GM03348 (cell line): ENCODE data around the gene RNF121.

Experiments
- DNase-seq: peaks from one replicate; pipeline ENCODE4 v3.0.0; 2012; ENCODE audit warnings: low spot score

Gene RNF121

DNA sequence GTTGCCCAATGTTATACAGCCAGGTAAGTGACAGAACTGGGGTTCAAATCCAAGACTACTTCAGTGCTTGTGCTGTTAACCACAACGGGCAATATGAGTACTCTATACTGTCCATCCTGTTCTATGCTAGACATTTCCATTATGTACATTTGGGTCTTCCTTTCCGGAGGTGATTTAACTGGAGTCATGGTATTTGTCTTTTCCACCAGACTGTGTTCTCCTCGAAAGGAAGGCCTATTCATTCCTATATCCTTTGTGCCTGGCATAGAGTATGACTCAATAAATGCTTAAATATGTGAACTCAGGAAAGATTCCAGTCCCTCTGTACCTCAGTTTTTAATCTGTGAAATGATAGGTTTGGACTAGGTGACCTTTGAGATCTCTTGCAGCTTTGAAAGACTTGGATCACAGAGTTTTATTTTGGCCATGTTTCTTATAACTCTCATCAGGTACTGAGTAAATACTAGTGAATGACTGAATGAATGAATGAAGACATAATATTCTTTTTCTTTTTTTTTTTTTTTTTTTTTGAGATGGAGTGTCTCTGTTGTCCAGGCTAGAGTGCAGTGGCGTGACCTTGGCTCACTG lies 6.6 kb downstream of the RNF121 start:
- DNase-seq = no peak

DNA sequence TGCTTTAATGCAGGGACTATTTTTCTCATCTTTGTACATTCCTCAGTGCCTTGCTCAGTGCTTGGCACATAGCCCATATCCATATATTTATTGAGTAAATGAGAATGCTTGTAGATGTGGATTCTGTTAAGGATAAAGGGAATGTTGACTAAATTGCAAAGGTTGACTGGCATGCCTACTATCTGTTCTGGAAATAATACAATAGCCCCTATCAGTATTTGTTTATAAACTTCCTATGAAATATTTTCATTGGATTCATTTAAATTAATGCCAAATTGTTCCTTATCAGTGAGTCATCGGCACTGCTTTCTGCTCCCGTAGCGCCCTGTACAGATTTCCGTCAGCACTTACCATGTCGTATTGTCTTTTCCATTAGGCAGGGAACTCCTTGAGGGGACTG lies 8.0 kb downstream of the RNF121 start:
- DNase-seq = no peak

DNA sequence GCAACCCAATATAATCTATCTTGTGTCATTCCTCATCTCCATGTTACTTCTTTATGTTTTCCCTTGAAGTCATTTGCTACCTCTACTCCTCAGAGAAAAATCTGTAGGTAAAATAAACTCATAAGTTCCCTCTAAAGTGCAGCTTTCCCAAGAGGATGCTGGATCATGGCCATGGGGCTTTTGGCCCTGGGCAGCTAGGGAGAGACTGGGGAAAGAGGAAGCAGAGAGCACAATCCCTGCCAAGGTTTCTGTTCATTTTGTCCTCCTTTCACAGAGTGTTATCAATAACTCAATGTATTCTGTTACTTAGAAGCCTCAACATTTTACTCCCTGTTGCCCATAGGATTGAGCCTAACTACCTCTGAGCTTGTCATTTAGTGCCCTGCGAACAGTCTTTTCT lies 9.0 kb downstream of the RNF121 start:
- no peak for DNase-seq

DNA sequence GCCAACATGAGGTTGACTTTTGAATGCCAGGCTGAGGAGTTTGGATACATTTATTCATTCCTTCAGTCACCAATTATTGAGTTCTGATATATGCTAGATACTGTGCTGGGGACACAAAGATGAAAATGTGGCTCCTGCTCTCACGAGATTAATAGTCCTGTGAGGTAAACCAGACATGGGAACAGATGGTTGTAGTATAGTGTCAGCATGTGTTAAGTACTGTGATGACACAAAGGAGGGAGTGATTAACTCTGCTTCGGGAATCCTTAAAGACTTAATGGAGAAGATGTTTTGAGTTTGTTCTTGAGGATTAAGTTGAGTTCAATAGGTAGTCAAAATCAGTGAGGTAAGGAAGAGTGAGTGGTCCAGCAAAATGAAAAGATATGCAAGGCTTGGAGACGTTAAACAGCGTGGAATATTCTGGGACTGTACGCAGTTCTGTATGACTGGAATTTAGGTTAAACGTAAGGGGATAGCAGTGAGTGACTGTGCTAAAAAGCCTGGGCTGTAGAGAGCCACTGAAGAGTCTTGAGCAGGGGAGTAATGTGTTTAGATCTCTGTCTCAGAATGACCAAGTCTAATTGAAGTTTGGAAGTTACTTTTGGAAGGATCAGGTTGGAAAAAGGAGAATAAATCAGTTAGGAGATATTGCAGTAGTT lies 11.8 kb downstream of the RNF121 start:
- DNase-seq = no peak

DNA sequence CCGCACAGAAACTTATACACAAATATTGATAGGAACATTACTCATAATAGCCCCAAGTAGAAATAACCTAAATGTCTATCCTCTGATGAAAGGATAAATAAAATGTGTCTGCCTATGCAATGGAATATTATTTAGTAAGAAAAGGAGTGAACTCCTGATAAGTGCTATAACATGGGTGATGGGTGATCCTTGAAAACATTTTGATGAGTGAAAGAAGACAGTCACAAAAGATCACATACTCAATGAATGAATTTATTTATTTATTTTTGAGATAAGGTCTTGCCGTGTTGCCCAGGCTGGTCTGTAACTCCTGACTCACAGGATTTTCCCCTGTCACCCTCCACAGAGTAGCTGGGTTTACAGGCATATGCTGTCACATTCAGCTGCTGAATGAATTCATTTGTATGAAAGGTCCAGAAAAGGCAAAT lies 17.3 kb downstream of the RNF121 start:
- DNase-seq = peak; percentile 19

DNA sequence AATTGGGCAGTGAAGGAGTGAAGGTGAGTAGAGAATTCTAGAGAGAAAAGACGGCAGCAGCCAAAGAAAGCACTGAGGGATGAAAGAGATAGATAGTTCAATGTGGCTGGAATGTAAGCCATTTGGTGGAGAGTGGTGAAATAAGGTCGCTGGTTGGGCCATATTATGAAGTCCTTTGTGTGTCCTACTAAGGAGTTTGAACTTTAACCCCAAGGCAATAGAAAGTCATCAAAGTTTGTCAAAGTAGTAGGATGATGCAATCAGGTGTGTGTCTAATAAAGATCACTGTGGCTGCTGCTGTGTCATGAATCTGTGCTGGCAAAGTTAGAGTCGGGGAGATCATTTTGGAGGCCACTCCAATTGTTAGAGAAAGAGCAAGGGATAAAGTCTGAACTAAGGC lies 18.7 kb downstream of the RNF121 start:
- no peak for DNase-seq

DNA sequence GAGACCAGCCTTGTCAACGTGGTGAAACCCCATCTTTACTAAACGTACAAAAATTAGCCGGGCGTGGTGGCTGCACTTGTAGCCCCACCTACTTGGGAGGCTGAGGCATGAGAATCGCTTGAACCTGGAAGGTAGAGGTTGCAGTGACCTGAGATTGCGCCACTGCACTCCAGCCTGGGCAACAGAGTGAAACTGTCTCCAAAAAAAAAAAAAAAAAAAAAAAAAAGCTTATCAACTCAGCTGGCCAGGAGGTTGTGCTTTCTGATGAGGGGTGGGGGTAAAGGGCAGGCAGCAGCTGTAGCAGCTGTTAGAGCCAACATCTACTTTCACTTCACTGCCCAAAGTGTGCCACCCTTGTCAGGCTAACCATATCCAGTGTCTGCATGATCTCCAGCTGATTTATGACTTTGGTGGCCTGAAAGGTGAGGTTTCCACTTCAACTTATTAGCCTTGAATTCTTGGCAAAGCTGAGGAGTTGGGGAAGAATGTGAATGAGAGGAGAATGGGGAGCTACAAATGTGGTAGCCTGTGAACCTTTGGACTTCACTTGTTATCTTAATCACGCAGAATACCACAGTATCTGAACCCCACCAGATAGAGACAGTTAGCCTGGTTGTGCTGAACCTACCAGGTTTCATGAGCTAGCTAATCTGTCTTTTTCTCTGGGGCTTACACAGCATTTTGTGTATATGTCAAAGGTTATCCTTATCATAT lies 19.6 kb downstream of the RNF121 start:
- no peak for DNase-seq

DNA sequence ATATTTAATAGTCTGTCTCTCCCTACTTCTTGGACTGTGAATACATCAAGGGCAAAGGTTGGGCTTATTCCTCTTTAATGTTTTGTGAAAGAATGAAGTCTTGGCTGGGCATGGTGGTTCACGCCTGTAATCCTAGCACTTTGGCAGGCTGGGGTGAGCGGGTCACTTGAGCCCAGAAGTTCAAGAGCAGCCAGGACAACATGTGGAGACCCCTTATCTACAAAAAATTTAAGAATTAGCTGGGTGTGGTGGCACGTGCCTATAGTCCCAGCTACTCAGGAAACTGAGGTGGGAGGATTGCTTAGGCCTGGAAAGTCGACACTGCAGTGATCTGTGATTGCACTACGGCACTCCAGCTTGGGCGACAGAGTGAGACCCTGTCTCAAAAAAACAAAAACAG lies 20.2 kb downstream of the RNF121 start:
- DNase-seq = no peak

DNA sequence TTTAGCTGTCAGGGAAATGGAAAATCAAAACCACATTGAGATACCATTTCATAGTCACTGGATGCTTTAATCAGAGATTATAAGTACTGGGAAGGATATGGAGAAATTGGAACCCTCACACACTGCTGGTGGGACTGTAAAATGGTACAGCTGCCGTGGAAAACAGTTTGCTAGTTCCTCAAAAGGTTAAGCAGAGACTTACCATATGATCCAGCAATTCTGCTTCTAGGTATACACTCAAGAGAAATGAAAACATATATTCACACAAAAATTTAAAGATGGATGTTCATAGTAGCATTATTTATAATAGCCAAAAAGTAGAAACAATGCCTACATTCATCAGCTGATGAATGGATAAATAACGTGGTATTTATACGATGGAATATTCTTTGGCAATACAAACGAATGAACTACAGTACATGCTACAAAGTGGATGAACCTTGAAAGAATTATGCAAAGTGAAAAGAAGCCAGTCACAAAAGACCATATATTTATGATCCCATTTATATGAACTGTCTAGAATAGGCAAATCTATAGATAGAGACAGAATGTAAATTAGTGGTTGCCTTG lies 23.0 kb downstream of the RNF121 start:
- no peak for DNase-seq

DNA sequence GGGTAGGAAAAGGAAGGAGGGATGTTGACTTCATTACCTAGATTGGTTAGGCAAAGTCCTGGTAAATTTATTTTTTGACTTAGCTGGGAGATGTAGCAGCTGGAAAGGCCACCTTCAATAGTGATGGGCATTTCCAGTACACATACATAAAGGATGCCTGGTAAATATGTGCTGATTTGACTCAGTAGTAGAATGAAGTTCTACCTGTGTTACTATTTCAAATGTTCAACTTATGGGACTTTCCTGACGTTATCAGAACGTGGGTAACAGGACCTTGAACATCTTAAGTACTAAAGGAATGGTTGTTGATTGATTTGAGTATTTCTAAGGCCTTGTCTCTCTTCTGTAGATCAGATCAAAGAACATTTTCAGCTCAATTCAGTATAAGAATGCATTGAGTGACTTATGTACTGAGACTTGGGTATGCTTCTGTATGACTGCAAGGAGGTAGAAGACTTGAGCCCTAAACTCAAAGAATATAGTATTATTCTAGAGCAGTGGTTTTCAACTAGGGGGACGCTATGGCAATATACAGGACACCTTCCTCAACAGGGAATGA lies 27.1 kb downstream of the RNF121 start:
- no peak for DNase-seq

DNA sequence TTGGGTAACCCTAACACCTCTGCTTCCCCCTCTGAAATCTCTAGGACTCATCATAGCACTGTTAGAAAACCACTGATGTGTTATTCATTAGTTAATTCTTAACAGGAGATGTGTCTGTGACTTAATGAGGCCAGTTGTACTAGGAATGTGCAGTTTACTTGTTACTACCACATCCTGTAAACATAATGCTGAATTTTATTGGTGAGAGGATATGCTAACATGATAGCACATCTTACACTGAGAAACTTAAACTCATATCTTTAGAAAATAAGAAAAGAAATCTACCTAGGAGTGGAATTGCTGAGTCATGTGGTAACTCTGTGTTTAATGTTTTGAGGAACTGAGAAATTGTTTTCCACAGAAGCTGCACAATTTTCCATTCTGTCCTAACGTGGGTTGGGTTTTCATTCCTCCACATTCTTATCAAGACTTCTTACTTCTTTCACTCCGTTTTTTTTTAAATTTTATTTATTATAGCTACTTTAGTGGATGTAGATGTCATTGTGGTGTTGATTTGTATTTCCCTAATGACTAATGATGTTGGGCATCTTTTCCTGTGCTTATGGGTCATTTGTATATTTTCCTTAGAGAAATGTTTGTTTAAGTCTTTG lies 33.7 kb downstream of the RNF121 start:
- DNase-seq = no peak

DNA sequence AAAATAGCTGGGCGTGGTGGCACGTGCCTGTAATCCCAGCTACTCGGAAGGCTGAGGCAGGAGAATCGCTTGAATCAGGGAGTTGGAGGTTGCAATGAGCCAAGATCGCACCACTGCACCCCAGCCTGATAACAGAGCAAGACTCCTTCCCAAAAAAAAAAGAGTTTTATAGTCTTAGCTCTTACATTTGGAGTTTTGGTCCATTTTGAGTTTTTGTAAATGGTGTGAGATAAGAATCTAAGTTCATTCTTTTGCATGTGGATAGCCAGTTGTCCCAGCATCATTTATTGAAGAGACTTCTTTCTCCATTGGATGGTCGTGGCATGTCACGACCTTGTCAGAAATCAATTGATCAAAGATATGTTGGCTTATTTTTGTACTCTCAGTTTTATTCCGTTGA lies 34.6 kb downstream of the RNF121 start:
- DNase-seq = no peak

DNA sequence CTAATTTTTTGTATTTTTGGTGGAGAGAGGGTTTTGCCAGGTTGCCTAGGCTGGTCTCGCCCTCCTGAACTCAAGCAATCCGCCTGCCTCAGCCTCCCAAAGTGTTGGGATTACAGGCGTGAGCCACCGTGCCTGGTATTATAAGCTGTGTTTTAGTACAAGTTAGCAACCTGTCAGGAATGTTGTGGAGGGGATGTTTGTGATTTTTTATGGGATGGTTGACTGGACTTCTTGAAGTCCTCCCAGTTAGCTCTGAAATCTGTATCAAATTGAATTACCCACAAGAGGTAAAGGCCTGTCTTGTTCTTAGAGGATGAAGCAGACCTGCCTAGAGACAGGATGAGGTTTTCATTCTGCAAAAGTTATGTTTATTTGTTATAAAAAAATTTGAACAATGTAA lies 35.8 kb downstream of the RNF121 start:
- DNase-seq = no peak

DNA sequence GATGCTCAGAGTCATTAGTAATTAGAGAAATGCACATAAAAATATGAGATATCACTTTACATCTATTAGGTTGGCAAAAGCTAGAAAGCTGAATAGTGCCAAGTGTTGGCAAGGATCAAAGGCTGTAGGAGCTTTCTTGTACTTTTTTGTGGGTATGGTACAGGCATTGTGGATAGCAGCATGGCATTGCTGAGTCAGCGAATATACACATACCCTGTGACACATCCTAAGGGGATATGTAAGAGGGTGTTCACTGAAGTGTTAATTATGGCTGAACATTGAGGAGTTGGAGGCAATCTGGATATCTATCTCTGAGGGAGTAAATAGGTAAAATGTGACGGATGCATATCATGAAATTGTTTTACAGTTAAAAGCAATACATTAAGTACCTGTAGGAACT lies 42.8 kb downstream of the RNF121 start:
- no peak for DNase-seq

DNA sequence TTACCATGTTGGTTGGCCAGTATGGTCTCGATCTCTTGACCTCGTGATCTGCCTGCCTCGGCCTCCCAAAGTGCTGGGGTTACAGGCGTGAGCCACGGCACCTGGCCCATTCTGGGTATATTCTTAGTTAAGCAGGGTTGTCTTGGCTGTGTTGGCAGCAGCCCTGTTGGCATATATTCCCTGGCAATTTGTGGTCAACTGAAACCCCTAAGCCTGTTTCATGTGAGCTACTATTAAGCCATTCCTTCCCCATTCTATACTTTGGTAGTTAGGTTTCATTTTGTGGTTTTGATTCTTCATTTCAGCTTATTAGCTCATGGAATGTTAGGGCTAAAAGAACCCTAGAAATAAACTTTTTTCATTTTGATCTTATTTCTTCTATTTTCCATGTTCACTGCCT lies 47.7 kb downstream of the RNF121 start:
- no peak for DNase-seq

DNA sequence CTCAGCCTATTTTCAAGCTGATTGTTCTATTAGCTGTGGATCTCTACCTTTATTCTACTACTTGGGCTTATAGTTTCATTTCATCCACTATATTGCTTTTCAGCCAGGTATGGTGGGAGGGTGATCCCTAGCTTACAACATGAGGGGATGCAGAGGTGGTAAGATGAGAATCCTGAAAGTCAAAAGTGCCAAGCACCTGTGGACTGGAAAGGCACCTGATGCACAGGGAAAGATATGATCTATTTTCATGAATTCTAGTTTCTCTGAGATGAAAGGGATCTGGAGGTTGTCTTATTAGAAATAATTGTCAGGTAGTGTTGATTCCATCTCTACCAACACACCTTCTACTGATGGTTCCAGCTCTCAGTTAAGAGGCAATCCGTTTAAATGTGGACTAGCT lies 48.2 kb downstream of the RNF121 start:
- DNase-seq = no peak

DNA sequence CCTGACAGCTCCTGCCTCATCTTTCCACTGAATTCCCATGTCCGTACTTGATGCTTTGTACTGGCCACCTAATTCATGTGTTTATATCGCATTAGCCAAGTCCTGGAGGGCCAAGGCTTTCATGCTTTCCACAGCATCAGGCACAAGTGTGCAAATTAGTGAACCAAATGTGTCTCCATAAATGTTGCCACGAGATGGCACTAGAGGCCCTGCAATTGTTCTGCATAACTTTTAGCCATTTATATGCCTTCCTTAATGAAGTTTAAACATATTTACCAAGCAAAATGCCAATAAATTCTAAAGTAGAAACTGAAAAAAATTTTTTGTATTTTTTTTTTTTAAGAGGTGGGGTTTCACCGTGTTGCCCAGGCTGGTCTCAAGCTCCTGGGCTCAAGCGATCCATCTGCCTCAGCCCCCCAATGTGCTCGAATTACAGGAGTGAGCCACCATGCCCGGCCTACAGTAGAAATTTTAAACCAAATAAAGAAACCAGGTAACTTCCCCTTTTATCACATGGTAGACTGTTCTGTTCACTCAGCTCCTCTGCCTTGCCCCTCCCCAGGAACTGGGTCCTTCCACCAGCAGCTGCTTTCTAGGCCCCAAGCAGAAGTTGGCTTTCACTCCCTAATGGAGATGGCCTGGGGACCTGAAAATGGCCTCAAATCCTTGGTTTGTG lies 49.0 kb downstream of the RNF121 start:
- peak; percentile 75 for DNase-seq

DNA sequence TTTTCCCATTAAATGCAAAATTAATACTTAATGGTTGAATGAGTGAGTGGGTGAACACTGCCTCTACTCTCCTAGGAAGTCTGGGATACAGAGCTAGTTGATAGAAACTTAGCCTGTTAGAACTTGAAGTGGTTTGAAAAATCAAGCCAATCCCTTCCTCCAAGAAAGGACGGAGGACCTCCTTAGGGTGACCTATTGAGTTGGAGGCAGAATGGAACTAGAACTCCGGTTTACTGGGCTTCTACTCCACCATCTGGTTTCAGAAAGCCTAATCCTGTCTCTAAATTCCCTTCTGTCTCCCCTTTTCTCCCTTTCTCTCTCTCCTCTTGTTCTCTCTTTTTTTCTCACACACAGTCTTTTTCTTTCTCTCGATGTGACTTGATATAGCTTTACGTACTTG lies 50.2 kb downstream of the RNF121 start:
- DNase-seq = no peak

DNA sequence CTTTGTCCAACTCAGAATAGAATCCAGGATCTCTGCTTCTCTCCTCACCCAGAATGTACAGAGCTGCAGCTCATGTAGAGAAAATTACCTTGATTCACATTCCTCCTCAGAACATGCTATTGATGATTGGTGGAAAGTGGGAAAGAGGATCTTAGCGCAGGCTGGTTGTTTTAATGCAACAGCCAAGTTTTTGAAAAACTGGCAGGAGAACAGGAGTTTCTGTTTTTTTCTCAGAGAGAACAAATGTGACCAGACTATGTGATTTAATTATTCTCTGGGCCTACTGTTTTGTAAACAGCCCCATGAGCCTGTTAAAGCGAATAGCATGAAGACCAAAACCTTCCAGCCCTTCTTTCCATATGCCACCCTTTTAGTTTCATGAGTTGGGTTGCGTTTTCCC lies 50.8 kb downstream of the RNF121 start:
- DNase-seq = no peak

DNA sequence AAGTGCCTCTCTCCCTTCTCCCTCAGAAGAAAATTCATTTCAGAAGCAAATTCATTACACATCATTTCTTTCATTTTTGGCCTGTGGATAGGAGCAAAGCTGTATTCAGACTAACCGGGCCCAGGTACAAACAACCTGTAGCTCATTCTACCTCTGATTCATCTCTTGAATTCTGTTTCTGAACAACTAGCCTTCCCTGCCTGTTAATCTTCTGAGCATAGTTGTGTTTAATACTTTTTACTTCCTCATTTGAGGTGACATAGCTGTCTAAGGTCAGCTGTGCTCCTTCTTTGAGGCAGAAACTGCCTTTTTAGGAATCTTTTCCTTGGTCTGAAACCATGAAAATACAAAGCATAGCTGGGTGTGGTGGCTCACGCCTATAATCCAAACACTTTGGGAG lies 57.3 kb downstream of the RNF121 start:
- no peak for DNase-seq

DNA sequence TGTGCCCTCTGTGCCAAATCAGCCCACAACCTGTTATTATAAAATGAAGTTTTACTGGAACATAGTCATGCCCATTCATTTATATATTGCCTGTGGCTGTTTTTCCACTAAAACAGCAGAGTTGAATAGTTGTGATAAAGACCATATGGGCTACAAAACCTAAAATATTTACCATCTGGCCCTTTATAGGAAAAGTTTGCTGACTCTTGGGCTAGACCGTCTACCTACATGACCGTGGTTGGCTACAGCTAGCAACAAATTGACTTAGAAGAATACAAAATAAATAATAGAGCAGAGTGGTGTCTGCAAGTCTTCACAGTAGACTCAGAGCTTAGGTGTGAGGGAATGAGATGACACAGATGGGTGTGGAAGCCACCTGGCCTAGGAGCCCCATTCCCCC lies 58.7 kb downstream of the RNF121 start:
- DNase-seq = no peak

DNA sequence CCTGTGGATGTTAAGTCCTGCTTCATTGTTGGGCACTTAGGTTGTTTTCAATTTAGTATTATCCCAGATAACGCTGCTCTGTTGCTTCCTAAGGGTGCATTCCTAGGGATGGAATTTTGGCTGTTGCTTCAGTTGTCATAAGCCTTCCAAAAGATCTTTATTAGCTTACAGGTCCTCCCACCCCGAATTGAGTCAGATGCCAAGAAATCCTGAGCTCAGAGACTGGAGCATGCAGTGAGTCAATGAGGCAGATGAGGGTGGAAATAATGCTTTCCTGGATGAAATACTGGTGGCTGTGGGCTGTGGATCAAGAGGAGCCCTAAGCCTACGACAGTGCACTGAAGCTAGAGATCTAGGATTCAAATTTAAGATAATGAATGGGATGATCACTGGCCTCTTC lies 59.2 kb downstream of the RNF121 start:
- DNase-seq = peak; percentile 89
